ENCODE results near the gene PARP2. TPM values are rescaled to one million over a fixed set of nuclear protein-coding genes. Genes with fewer than 3 reads are reported as not detected.

The PARP2 gene
- 15.6 TPM for total RNA-seq
- long read RNA-seq, transcript PARP2-201 (16 exons, 1,886 nt), result major isoform, 9 of 19 reads
- long read RNA-seq, partial matches to known transcripts, result 2 of 19 reads
- long read RNA-seq, other reads (novel, unspliced or antisense), result 6 of 19 reads

GRCh38 chr14:20343092-20343861, at the start of gene PARP2:
PARP2 (plus strand) TSS chr14:20343635; CDS start chr14:20343642, 7 bp downstream.
- Histone ChIP-seq H3K9me3 (no peaks in the 10 kb centered on the region), H3K36me3 (peaks cover 29% of the 10 kb centered on the region), H3K4me3 (peak within 1 kb of the TSS; percentile 66), H3K27ac (peak within 1 kb of the TSS; percentile 90), H3K4me1 (peaks cover 3% of the 10 kb centered on the region), H3K27me3 (no peaks in the 10 kb centered on the region)
- no peak for TF ChIP-seq CTCF (IDR thresholded peaks at IDR 0.05)
- intact Hi-C loops (cut with DNase I), result no loop called here
- DNase-seq (peak; percentile 97), ATAC-seq (peak; percentile 97)

- no peak overlapping the region for H3K4me3 ChIP-seq
- H3K36me3 ChIP-seq, result peaks cover 92% of the 10 kb centered on the region
- no peak for ATAC-seq
These were observed 48.8 kb upstream of the PARP2 start for GRCh38 chr14:20294636-20295035.

GRCh38 chr14:20295067-20295466, 48.4 kb upstream of the PARP2 start:
- H3K9me3 ChIP-seq, result no peaks in the 10 kb centered on the region
- H3K4me1 ChIP-seq, result no peaks in the 10 kb centered on the region
- ATAC-seq (no peak), DNase-seq (no peak)
- H3K27ac ChIP-seq, result no peak overlapping the region
- peaks cover 92% of the 10 kb centered on the region for H3K36me3 ChIP-seq
- no peak for TF ChIP-seq CTCF (IDR thresholded peaks at IDR 0.05)
- no peaks in the 10 kb centered on the region for H3K27me3 ChIP-seq
- intact Hi-C loops (cut with DNase I), result no loop called here
- no peak overlapping the region for H3K4me3 ChIP-seq

More at GRCh38 chr14:20294636-20295035, 48.8 kb upstream of the PARP2 start:
- DNase-seq, result no peak
- Histone ChIP-seq H3K27me3 (no peaks in the 10 kb centered on the region), H3K4me1 (no peaks in the 10 kb centered on the region), H3K27ac (no peak overlapping the region), H3K9me3 (no peaks in the 10 kb centered on the region)
- intact Hi-C loops (cut with DNase I), result no loop called here
- TF ChIP-seq CTCF (IDR thresholded peaks at IDR 0.05), result no peak

GRCh38 chr14:20302042-20302755, 41.2 kb upstream of the PARP2 start:
- no peak for DNase-seq
- Histone ChIP-seq H3K9me3 (no peaks in the 10 kb centered on the region), H3K4me3 (no peak overlapping the region), H3K4me1 (peaks cover 6% of the 10 kb centered on the region), H3K27ac (no peak overlapping the region), H3K36me3 (peaks cover 46% of the 10 kb centered on the region), H3K27me3 (no peaks in the 10 kb centered on the region)
- no peak for ATAC-seq
- no peak for TF ChIP-seq CTCF (IDR thresholded peaks at IDR 0.05)
- intact Hi-C loops (cut with DNase I), result no loop called here

GRCh38 chr14:20305265-20306078, 38.0 kb upstream of the PARP2 start, which contains the start of gene TTC5:
TTC5 (minus strand) TSS chr14:20305951; CDS start chr14:20305937, 14 bp downstream.
- ATAC-seq (peak; percentile 100), DNase-seq (peak; percentile 90)
- peak within 1 kb of the TSS; percentile 65 for H3K4me3 ChIP-seq
- TF ChIP-seq CTCF (IDR thresholded peaks at IDR 0.05), result peak; percentile 95
- peak within 1 kb of the TSS; percentile 58 for H3K27ac ChIP-seq
- no peaks in the 10 kb centered on the region for H3K27me3 ChIP-seq
- no peaks in the 10 kb centered on the region for H3K9me3 ChIP-seq
- H3K4me1 ChIP-seq, result peaks cover 6% of the 10 kb centered on the region
- intact Hi-C loops (cut with DNase I), result no loop called here
- H3K36me3 ChIP-seq, result peaks cover 14% of the 10 kb centered on the region

All from upper lobe of right lung (tissue), 1 donor.